Suprapubic skin (tissue), 4 donors: Measurements from ENCODE around the gene DPP9.
"Not testable (repeated sequence)": the region's sequence is repeated elsewhere in the genome, so short reads cannot be mapped to it uniquely, and the experiment has no call there.

Source experiments
- CTCF ChIP-seq, 2 donors: fragments of 200-600 bp in 1 of 2; fragments of 450-650 bp in 1 of 2; sonication (generic) in 1 of 2; IDR thresholded peaks; one replicate each; pipeline ENCODE4 v1.5.1; 2016 to 2019; ENCODE audit warnings: antibody characterized with exemption in 2 of 2, mild to moderate bottlenecking in 1 of 2, moderate library complexity in 1 of 2
- POLR2A ChIP-seq, 2 donors: fragments of 450-650 bp; IDR thresholded peaks; one replicate each; pipeline ENCODE4 v1.6.1; 2017; ENCODE audit warnings: antibody characterized with exemption in 2 of 2, mild to moderate bottlenecking in 2 of 2, moderate library complexity in 2 of 2
- POLR2AphosphoS5 ChIP-seq, 3 donors: sonication (generic); formaldehyde crosslinking; IDR thresholded peaks; one replicate each; pipeline ENCODE4 v1.6.1; 2017; ENCODE audit warnings: antibody characterized with exemption in 3 of 3

DNA sequence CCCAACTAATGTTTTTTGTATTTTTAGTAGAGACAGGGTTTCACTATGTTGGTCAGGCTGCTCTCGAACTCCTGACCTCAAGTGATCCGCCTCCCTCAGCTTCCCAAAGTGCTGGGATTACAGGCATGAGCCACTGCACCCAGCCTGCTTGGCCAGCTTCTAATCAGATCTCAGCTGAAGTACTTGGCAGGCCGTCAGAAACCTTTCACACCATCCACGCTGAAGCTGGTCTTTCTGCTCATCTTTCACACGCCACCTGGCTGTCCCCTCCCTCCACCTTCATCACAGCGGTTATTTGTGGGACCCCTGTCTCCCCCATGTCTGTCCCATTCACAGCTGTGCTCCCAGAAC lies 8.5 kb downstream of the DPP9 start:
- TF ChIP-seq CTCF, POLR2A, POLR2AphosphoS5 (IDR thresholded peaks at IDR 0.05): not testable (repeated sequence)
